Small intestine (tissue), 7 donors: ENCODE results near the gene NIT2. TPM values are rescaled to one million over a fixed set of nuclear protein-coding genes. Genes with fewer than 3 reads are reported as not detected.
"Not testable (repeated sequence)": the region's sequence is repeated elsewhere in the genome, so short reads cannot be mapped to it uniquely, and the experiment has no call there.

ENCODE experiments used
- DNase-seq, 2 donors: peaks; one replicate each; pipeline versions ENCODE4 v3.0.0 to v3.0.0-alpha.2; 2013
- FAIRE-seq: peaks from 2 replicates; lab custom pipeline; 2012; peaks lifted over from hg19 to GRCh38; lab: Jason Lieb, UNC
- H3K27ac ChIP-seq, 3 donors: one replicate each; pipeline ENCODE4 v1.5.1; 2013; ENCODE audit warnings: low read length in 2 of 3, mild to moderate bottlenecking in 2 of 3, control low read depth in 1 of 3, inconsistent platforms in 1 of 3, low read depth in 1 of 3, moderate library complexity in 1 of 3
- H3K27me3 ChIP-seq, 3 donors: one replicate each; pipeline ENCODE4 v1.6.1; 2013; ENCODE audit warnings: low read length in 3 of 3, inconsistent platforms in 1 of 3; ENCODE audit not compliant: control insufficient read depth in 3 of 3, insufficient read depth in 3 of 3
- H3K36me3 ChIP-seq, 3 donors: one replicate each; pipeline ENCODE4 v1.6.1; 2013; ENCODE audit warnings: low read length in 3 of 3, inconsistent platforms in 1 of 3, low read depth in 1 of 3, mild to moderate bottlenecking in 1 of 3, moderate library complexity in 1 of 3; ENCODE audit not compliant: control insufficient read depth in 3 of 3, insufficient read depth in 2 of 3
- H3K4me1 ChIP-seq, 3 donors: one replicate each; pipeline ENCODE4 v1.6.1; 2013; ENCODE audit warnings: low read length in 2 of 3, inconsistent platforms in 1 of 3, low read depth in 1 of 3, mild to moderate bottlenecking in 1 of 3, moderate library complexity in 1 of 3; ENCODE audit not compliant: control insufficient read depth in 3 of 3, insufficient read depth in 2 of 3
- H3K4me3 ChIP-seq, 3 donors: one replicate each; pipeline ENCODE4 v1.5.1; 2013; ENCODE audit warnings: low read length in 3 of 3, control low read depth in 1 of 3, inconsistent platforms in 1 of 3, low read depth in 1 of 3, mild to moderate bottlenecking in 1 of 3, moderate library complexity in 1 of 3
- H3K9me3 ChIP-seq, 2 donors: one replicate each; pipeline ENCODE4 v1.6.1; 2013; ENCODE audit warnings: low read depth in 1 of 2, low read length in 1 of 2; ENCODE audit not compliant: control insufficient read depth in 2 of 2, insufficient read depth in 1 of 2
- WGBS, 3 donors: extraction: QIAGEN DNeasy Blood & Tissue Kit; methylation state at CpG; one replicate each; pipeline ENCODE4 v1.1.7; 2013; 5-methylcytosine and 5-hydroxymethylcytosine counted together
- polyA plus RNA-seq, 4 donors: library from polyadenylated mRNA; stranded (reverse) in 3 of 4; unstranded in 1 of 4; fragments of 200-250 nt in 3 of 4; fragments of 120-200 nt in 1 of 4; gene quantifications; one replicate each; pipeline versions ENCODE4 v1.2.1 to v1.2.3, GENCODE V29; 2013
- donor health status: healthy with polysubstance abuse.
- donor health status: control.
- donor health status: control.
- donor health status: Bipolar disorder and iron deficiency.
- donor health status: healthy.

The NIT2 gene
- polyA plus RNA-seq, 4 donors: 7.0 to 102 (median 16.1) TPM

DNA sequence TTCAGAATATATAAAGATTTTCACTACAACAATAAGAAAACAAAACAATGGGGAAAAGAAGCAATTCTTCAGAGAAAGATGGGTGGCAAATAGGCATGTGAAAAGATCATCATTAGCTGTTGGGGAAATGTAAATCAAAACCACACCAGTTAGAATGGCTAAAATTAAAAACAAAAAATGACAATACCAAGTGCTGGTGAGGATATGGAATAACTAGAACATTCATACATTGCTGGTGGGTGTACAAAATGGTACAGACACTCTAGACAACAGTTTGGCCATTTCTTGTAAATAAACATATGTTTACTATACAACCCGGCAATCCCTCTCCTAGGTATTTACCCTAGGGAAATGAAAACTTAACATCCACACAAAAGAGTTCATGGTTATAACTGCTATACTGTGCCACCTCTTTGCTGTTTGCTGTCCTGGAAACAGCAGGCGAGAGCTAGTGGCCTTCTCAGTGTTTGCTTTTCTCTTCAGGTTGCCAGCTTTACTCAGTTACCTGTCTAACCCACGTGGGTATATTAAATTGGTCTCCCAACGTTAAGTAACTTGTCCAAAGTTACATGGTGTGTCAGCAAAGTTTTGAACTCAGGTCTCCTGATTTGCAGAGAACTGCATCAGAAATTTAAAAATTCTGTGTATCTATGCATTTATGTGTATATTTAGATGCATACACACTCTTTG lies 4.6 kb upstream of the NIT2 start:
- no peaks in the 10 kb centered on the region for H3K27me3 ChIP-seq
- H3K4me1 ChIP-seq: no peaks in the 10 kb centered on the region
- no peaks in the 10 kb centered on the region for H3K9me3 ChIP-seq
- no peak for FAIRE-seq
- H3K36me3 ChIP-seq: peaks cover 0 to 5% (median 0%) of the 10 kb centered on the region in 3 donors
- H3K4me3 ChIP-seq: no peak overlapping the region
- DNase-seq: no peak
- WGBS, 3 donors: 72 to 82% (median 75%) methylated on average over 4 of the region's 4 CpGs
- H3K27ac ChIP-seq: no peak overlapping the region

DNA sequence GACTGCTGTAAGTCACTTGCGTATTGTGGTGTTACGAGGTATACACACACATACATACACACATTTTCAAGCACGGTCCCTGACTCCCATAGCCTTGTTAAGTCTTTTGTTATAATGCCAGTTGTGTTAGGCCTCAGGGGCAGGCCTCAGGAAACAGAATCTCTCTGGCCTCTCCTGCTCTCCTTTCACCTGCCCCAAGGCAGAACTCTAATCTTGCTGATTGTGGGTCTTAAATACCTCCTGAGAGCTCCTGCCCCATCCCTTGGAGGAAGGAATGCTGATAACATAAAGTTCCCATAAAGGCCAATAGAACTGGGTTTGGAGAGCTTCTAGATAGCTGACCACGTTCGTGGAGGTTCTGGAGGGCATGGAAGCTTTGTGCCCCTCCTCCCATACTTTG lies 3.9 kb upstream of the NIT2 start:
- Histone ChIP-seq H3K36me3 (peaks cover 0 to 3% (median 0%) of the 10 kb centered on the region in 3 donors), H3K4me1 (peaks cover 0 to 3% (median 0%) of the 10 kb centered on the region in 3 donors), H3K27ac (no peak overlapping the region), H3K4me3 (no peak overlapping the region), H3K27me3 (no peaks in the 10 kb centered on the region), H3K9me3 (no peaks in the 10 kb centered on the region)
- 89 to 94% (median 93%) methylated on average over 5 of the region's 5 CpGs for WGBS, 3 donors
- DNase-seq (no peak), FAIRE-seq (no peak)

DNA sequence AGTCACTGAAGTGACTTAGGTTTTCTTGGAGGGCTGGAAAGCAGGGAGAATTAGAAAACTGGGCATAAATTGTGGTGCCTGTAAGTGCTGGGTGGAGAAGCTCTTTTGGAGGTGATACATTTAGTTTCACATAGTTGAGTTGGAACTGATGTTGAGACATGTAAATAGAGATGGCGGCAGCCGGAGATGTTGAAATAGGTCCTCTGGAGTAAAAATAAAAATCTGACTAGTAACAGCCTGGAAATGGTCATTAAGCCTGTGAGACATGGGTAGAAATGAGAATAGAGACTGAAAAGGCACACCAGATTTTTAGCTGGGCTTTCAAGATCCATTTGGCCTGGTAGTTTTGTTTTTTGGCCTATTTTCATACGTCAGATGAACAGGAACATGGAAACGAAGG lies 2.9 kb upstream of the NIT2 start:
- Histone ChIP-seq H3K9me3 (no peaks in the 10 kb centered on the region), H3K36me3 (no peaks in the 10 kb centered on the region), H3K27me3 (no peaks in the 10 kb centered on the region), H3K27ac (no peak overlapping the region), H3K4me1 (peaks cover 0 to 8% (median 0%) of the 10 kb centered on the region in 3 donors), H3K4me3 (no peak overlapping the region)
- DNase-seq: no peak
- WGBS, 3 donors: 90 to 95% (median 95%) methylated on average over 4 of the region's 4 CpGs
- no peak for FAIRE-seq

DNA sequence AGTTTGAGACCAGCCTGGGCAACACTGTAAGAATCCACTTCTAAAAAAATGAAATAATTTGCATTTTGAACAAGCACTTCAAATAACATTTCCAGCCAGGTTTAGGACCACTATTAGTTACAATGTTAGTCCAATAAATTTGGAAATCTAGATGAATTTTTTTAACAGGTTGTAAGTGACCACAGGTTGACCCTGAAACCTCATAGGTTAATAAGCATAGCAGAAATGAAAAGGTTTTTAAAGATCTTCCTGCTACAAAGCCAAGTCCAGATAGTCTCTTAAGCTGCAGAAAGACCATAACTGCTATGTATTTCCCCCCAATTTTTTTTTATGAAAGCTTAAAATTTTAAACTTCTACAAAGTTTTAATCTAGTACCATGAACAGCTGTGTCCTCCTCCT lies 1.5 kb upstream of the NIT2 start:
- no peaks in the 10 kb centered on the region for H3K27me3 ChIP-seq
- no peaks in the 10 kb centered on the region for H3K36me3 ChIP-seq
- FAIRE-seq (no peak), DNase-seq (no peak)
- H3K27ac ChIP-seq: no peak overlapping the region
- no peaks in the 10 kb centered on the region for H3K9me3 ChIP-seq
- H3K4me3 ChIP-seq: no peak overlapping the region
- peaks cover 0 to 8% (median 0%) of the 10 kb centered on the region in 3 donors for H3K4me1 ChIP-seq

DNA sequence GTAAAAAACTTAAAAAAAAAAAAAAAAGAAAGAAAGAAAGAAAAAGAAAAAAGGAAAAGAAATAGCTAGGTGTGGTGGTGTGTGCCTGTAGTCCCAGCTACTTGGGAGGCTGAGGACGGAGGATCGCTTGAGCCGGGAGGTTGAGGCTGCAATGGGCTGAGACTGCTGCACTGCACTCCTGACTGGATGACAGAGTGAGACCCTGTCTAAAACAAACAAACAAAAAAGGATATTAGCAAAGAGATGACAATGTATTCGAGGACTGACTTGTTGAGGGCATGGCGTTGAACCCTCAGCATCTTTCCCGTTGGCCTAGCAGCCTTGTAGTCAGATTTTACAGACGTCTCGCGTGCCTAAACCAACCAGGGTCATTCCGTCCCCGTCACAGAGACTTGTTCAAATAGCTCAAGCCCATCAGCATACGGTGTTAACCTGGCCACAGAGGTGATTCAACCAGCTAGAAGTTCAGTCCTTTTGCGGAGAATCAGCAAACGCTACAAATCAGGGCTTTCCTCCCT lies 528 bp upstream of the NIT2 start:
- 30 to 40% (median 37%) methylated on average over 14 of the region's 14 CpGs for WGBS, 3 donors
- Histone ChIP-seq H3K27me3 (no peaks in the 10 kb centered on the region), H3K36me3 (peaks cover 0 to 2% (median 0%) of the 10 kb centered on the region in 3 donors), H3K4me3 (peak overlapping the region; percentile 44 to 90 (median 64)), H3K27ac (peak overlapping the region in 2 of 3 donors; percentile 62 to 85), H3K4me1 (peaks cover 0 to 14% (median 0%) of the 10 kb centered on the region in 3 donors), H3K9me3 (no peaks in the 10 kb centered on the region)
- FAIRE-seq (no peak), DNase-seq (no peak)

DNA sequence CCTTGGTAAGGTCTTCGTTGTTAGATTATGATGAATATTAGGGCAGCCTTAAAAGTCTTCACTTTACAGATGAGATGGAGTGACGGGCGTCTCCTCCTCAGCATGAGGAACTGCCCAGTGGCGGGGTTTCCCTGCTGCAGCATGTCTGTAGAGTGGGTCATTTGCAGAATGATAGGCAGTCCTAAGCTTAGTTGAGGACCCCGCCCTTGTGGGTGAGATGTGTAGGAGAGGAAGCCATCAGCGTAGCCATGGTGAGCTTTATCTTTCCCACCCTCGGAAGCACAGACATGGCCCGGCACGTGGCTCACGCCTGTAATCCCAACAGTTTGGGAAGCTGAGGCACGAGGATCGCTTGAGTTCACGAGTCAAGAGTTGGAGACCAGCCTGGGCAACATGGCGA lies 877 bp downstream of the NIT2 start:
- no peaks in the 10 kb centered on the region for H3K27me3 ChIP-seq
- whole genome bisulfite sequencing, 3 donors: 56 to 63% (median 60%) methylated on average over 14 of the region's 14 CpGs
- peak overlapping the region in 1 of 3 donors; percentile 85 for H3K27ac ChIP-seq
- H3K4me1 ChIP-seq: peaks cover 0 to 14% (median 0%) of the 10 kb centered on the region in 3 donors
- H3K36me3 ChIP-seq: peaks cover 0 to 9% (median 3%) of the 10 kb centered on the region in 3 donors
- H3K4me3 ChIP-seq: peak overlapping the region in 2 of 3 donors; percentile 64 to 90
- peak in 1 of 2 donors; percentile 10 for DNase-seq
- H3K9me3 ChIP-seq: no peaks in the 10 kb centered on the region
- FAIRE-seq: no peak

DNA sequence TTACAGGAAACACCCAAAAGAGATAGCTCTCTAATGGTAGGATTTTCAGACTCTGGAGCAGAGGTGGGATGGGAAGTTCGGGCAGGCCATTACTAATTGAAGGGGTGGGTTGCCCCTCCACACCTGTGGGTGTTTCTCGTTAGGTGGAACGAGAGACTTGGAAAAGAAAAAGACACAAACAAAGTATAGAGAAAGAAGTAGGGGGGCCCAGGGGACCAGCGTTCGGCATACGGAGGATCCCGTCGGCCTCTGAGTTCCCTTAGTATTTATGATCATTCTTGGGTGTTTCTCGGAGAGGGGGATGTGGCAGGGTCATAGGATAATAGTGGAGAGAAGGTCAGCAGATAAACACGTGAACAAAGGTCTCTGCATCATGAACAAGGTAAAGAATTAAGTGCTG lies 1.7 kb downstream of the NIT2 start:
- H3K27me3 ChIP-seq, FAIRE-seq, H3K9me3 ChIP-seq, H3K4me3 ChIP-seq, H3K36me3 ChIP-seq: not testable (repeated sequence)
- 88 to 93% (median 92%) methylated on average over 9 of the region's 10 CpGs for WGBS, 3 donors
- Histone ChIP-seq H3K27ac (peak overlapping the region in 1 of 3 donors; percentile 85), H3K4me1 (peaks cover 0 to 14% (median 0%) of the 10 kb centered on the region in 3 donors)
- DNase-seq: peak in 1 of 2 donors; percentile 24

DNA sequence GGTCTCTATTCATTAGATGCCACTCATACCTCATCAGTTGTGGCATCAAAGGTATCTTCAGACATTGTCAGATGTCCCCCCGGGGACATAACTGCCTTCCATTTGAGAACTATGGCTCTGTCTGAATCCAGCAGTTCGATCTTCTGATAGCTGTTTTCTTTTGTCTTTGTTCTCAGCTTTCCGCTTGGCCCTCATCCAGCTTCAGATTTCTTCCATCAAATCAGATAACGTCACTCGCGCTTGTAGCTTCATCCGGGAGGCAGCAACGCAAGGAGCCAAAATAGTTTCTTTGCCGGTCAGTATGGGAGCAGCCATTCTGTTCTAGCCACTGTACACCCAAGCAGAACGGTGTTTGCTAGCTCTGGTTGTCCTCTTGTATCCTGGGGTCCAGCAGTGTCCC lies 4.4 kb downstream of the NIT2 start:
- H3K27me3 ChIP-seq: no peaks in the 10 kb centered on the region
- FAIRE-seq (no peak), DNase-seq (no peak)
- 91 to 95% (median 93%) methylated on average over 10 of the region's 10 CpGs for WGBS, 3 donors
- no peak overlapping the region for H3K27ac ChIP-seq
- peaks cover 0 to 14% (median 0%) of the 10 kb centered on the region in 3 donors for H3K4me1 ChIP-seq
- peaks cover 0 to 16% (median 4%) of the 10 kb centered on the region in 3 donors for H3K36me3 ChIP-seq
- H3K9me3 ChIP-seq: no peaks in the 10 kb centered on the region
- H3K4me3 ChIP-seq: no peak overlapping the region
